Putamen (tissue), 1 donor: ENCODE data around the gene CCDC8.
"Not testable (repeated sequence)": the region's sequence is repeated elsewhere in the genome, so short reads cannot be mapped to it uniquely, and the experiment has no call there.

ENCODE experiments used
- DNase-seq: peaks from one replicate; pipeline ENCODE4 v3.0.0-alpha.2; 2016; ENCODE audit warnings: low spot score

Gene CCDC8

DNA sequence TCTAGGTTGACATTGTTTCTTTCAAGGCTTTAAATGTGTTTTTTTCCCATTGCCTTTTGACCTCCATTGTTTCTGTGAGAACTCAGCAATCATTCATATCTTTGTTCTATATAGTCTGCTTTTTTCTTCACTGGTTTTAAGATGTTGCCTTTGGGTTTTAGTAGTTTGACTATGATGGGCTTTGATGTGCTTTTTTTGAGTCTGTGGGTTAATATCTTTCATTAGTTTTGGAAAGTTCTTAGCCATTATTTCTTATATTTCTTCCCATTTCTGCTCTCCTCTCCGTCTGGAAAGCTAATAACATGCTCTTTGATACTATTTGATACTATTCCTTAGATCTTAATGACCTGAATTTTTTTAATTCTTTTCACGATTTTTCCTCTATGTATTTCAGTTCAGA, 32.7 kb downstream of the CCDC8 start:
- no peak for DNase-seq

GRCh38 chr19:46378268-46378667, 35.1 kb downstream of the CCDC8 start:
- DNase-seq, result no peak

DNA sequence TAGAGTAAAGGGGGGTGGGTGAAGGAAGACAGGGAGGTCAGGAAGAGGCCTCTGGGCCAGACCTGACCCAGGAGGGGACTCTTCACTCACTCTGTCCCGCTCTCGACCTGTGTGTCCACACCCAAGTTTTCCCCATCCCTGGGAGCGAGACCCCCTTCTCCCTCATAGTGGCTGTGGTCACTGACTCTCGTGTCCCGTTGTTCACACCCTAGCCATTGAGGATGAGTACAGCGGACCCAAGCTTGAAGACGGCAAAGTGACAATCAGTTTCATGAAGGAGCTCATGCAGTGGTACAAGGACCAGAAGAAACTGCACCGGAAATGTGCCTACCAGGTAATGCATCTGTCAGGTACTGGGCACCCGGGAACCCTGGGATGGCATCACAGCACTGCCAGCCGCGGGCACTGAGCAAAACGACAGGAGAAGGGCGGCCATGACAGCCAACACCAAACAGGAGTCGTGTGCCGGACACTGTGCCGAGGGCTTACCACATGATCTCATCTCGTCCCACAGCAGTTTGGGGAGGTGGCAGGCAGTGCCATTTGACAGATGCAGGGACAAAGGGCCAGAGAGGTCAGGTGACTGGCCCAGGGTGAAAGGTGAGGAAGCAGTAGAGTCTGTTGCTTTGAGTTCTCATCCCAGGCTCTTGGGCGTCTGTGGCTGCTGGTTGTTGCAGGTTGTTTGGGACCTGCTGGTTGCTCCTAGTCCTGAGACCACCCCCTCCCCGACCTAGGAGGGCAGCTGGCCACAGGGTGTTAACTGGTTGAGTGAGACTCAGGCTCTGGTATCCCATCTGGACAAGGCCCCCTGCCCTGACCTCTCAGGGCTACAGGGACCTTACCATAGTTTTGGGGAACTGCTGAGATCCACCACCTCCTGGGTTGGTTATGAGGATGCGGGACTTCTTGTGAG, 36.9 kb downstream of the CCDC8 start:
- DNase-seq, result no peak

GRCh38 chr19:46375476-46376067, 37.8 kb downstream of the CCDC8 start:
- DNase-seq, result not testable (repeated sequence)

GRCh38 chr19:46374536-46375475, 38.6 kb downstream of the CCDC8 start:
- DNase-seq, result no peak

- no peak for DNase-seq
These were observed 39.6 kb downstream of the CCDC8 start for GRCh38 chr19:46373491-46374359.

DNA sequence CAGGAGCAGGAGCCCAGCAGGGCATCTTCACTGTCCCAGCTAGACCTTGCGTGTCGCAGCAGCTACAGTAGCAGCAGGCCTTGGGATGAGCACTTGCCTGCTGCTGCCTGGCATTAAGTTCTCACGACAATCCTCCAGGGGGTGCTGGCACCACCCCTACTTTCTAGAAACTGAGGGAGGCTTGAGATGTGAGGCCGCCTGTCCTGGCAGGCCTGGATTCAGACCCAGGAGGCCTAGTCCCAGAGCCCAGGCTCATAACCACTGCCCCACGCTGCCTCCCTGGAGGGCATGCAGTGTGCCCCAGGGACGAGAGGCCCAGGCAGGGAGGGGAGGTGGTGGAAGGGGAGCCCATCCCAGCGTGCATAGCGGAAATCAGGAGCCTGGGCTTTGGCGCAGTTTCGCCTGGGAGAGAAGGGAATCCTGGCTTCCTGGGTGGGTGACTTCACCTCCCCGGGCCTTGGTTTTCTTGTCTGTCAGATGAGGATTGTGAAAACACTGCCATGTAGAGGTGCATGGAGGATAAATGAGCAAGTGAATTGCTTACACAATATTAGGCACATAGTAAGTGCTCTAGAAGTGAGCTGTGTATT, 40.4 kb downstream of the CCDC8 start:
- no peak for DNase-seq

GRCh38 chr19:46371371-46371901, 41.9 kb downstream of the CCDC8 start:
- no peak for DNase-seq

- no peak for DNase-seq
These were observed 43.5 kb downstream of the CCDC8 start for GRCh38 chr19:46369817-46370216.

GRCh38 chr19:46368116-46368515, 45.2 kb downstream of the CCDC8 start:
- DNase-seq, result no peak

DNA sequence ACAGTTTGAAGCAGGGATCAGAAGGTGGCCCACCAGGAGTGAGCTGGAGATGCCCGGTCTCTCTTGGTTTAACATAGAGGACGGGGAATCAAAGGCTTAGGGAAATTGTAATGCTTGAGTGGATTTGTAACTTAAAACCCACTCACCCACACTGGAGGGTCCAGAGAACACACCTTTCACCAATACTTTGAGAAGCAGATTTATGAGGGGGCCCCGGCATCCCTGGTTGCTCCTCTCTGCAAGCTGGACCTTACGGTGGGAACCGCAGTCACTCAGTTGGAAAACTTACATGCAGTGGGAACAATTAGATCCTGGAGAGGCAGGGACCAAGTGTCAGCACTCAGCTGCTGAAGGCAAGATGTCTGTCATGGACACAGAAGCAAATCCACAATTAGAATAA, 45.9 kb downstream of the CCDC8 start:
- no peak for DNase-seq

DNA sequence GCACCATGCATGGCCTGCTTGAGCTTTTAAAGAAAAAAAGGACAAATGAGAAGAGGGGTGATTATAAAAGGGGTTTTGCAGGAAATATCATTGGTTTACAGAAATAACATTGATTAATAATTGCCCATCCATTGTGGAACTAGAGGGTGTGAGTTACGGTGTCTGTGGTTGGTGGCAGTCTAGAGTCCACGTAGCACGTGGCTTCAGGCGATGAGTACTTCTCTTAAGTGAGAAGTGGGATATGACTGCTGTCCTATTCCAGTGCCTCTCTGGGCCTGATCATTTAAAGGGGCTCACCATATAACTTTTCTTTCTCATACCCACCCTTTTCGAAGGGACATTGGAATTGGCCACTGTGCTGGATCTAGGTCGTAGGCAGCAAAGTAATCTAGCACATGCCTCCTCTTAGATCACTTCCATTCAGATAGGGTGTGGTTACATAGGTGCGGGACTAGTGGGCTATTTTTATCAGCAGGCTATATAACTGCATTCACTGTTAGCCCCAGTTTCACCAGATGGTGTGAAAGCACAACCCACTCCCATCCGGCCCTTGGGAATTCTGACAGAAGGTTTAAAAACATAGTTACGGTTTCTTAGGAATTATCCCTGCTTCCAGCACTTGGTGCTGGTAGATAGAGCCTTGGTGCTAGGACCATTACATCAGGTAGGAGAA, 46.6 kb downstream of the CCDC8 start:
- DNase-seq, result no peak

GRCh38 chr19:46365561-46365960, 47.8 kb downstream of the CCDC8 start:
- no peak for DNase-seq

DNA sequence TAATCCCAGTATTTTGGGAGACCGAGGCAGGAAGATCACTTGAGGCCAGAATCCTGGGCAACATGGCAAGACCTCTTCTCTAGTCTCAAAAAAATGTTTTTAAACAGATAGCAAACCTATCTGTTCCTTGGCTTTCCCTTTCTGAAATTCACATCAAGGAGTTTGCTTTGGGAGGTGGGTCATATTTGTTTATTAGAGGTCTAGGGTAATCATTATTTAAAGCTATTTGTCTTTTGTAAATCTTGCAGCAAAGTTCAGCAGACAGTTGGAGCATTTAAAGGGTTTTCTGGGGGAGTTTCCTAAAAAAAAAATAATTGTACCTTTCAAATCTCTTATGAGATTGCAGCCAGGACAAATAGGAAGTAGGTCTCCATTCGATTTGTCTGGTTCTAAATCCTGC, 49.0 kb downstream of the CCDC8 start:
- DNase-seq, result no peak

GRCh38 chr19:46361915-46362314, 51.4 kb downstream of the CCDC8 start:
- DNase-seq, result no peak
